ENCODE measurements around the gene PPP1R27.

Gene PPP1R27

GRCh38 chr17:81822312-81822637 is 12.6 kb downstream of the PPP1R27 start:
- H3K79me2 ChIP-seq, result no peaks in the 10 kb centered on the region
- peaks cover 17% of the 10 kb centered on the region for H3K4me1 ChIP-seq
- no peaks in the 10 kb centered on the region for H3K9me3 ChIP-seq (ENCODE audit: control insufficient read depth, low read length)
- H3K27me3 ChIP-seq (ENCODE audit: control insufficient read depth, insufficient read depth, low read length), result no peaks in the 10 kb centered on the region
- H3K36me3 ChIP-seq (ENCODE audit: control insufficient read depth, insufficient read depth, low read length), result no peaks in the 10 kb centered on the region
- no peak overlapping the region for H3K4me3 ChIP-seq (ENCODE audit: low read depth, low read length)
- H3K4me2 ChIP-seq (ENCODE audit: low read length), result peak overlapping the region; percentile 55
- no peak overlapping the region for H3K9ac ChIP-seq
- H3K27ac ChIP-seq, result peak overlapping the region; percentile 64
- no peak overlapping the region for H2AFZ ChIP-seq
- no peak for TF ChIP-seq CTCF (IDR thresholded peaks at IDR 0.05)

- Histone ChIP-seq H3K9ac (no peak overlapping the region), H2AFZ (peak overlapping the region; percentile 7), H3K4me3 (ENCODE audit: low read depth, low read length) (no peak overlapping the region), H3K4me1 (peaks cover 17% of the 10 kb centered on the region), H3K36me3 (ENCODE audit: control insufficient read depth, insufficient read depth, low read length) (no peaks in the 10 kb centered on the region), H3K9me3 (ENCODE audit: control insufficient read depth, low read length) (no peaks in the 10 kb centered on the region), H3K27ac (peak overlapping the region; percentile 64), H3K27me3 (ENCODE audit: control insufficient read depth, insufficient read depth, low read length) (no peaks in the 10 kb centered on the region), H3K4me2 (ENCODE audit: low read length) (peak overlapping the region; percentile 55), H3K79me2 (no peaks in the 10 kb centered on the region)
- TF ChIP-seq CTCF (IDR thresholded peaks at IDR 0.05), result peak; percentile 74
Measured at GRCh38 chr17:81821603-81822311, 13.1 kb downstream of the PPP1R27 start.

GRCh38 chr17:81821147-81821546 is 13.7 kb downstream of the PPP1R27 start:
- Histone ChIP-seq H3K79me2 (no peaks in the 10 kb centered on the region), H3K4me1 (peaks cover 17% of the 10 kb centered on the region), H3K4me3 (ENCODE audit: low read depth, low read length) (no peak overlapping the region), H3K4me2 (ENCODE audit: low read length) (no peak overlapping the region), H3K27me3 (ENCODE audit: control insufficient read depth, insufficient read depth, low read length) (no peaks in the 10 kb centered on the region), H3K9ac (no peak overlapping the region), H3K9me3 (ENCODE audit: control insufficient read depth, low read length) (no peaks in the 10 kb centered on the region), H3K27ac (no peak overlapping the region), H3K36me3 (ENCODE audit: control insufficient read depth, insufficient read depth, low read length) (no peaks in the 10 kb centered on the region), H2AFZ (no peak overlapping the region)
- TF ChIP-seq CTCF (IDR thresholded peaks at IDR 0.05), result no peak

GRCh38 chr17:81819708-81820107 is 15.1 kb downstream of the PPP1R27 start:
- Histone ChIP-seq H3K79me2 (no peaks in the 10 kb centered on the region), H2AFZ (peak overlapping the region; percentile 63), H3K9me3 (ENCODE audit: control insufficient read depth, low read length) (no peaks in the 10 kb centered on the region), H3K4me3 (ENCODE audit: low read depth, low read length) (no peak overlapping the region), H3K4me2 (ENCODE audit: low read length) (peak overlapping the region; percentile 26), H3K4me1 (peaks cover 20% of the 10 kb centered on the region), H3K9ac (no peak overlapping the region), H3K27me3 (ENCODE audit: control insufficient read depth, insufficient read depth, low read length) (no peaks in the 10 kb centered on the region), H3K27ac (no peak overlapping the region), H3K36me3 (ENCODE audit: control insufficient read depth, insufficient read depth, low read length) (no peaks in the 10 kb centered on the region)
- TF ChIP-seq CTCF (IDR thresholded peaks at IDR 0.05), result no peak

- Histone ChIP-seq H3K4me2 (ENCODE audit: low read length) (no peak overlapping the region), H3K27me3 (ENCODE audit: control insufficient read depth, insufficient read depth, low read length) (no peaks in the 10 kb centered on the region), H3K4me3 (ENCODE audit: low read depth, low read length) (no peak overlapping the region), H3K9me3 (ENCODE audit: control insufficient read depth, low read length) (no peaks in the 10 kb centered on the region), H3K4me1 (peaks cover 20% of the 10 kb centered on the region), H2AFZ (no peak overlapping the region), H3K79me2 (no peaks in the 10 kb centered on the region), H3K9ac (no peak overlapping the region), H3K36me3 (ENCODE audit: control insufficient read depth, insufficient read depth, low read length) (no peaks in the 10 kb centered on the region), H3K27ac (no peak overlapping the region)
- TF ChIP-seq CTCF (IDR thresholded peaks at IDR 0.05), result no peak
Measured at GRCh38 chr17:81817758-81818147, 17.1 kb downstream of the PPP1R27 start.

All from parathyroid adenoma (tissue), 2 donors.